Right lobe of liver (tissue), 6 donors: ENCODE results near the gene CENPK. TPM values are rescaled to one million over a fixed set of nuclear protein-coding genes. Genes with fewer than 3 reads are reported as not detected.

Source experiments
- ATAC-seq, 4 donors: fragments of 200-7000 bp; cut with Tn5 transposase; one replicate each; pipeline ENCODE4 v1.9.1; 2020; ENCODE audit warnings: mild to moderate bottlenecking in 4 of 4, moderate library complexity in 4 of 4
- DNase-seq, 3 donors: peaks; one replicate each; pipeline ENCODE4 v3.0.0-alpha.2; 2020
- H3K27ac ChIP-seq, 3 donors: fragments of 200-600 bp; one replicate each; pipeline ENCODE4 v1.8.0; 2022
- H3K27me3 ChIP-seq, 2 donors: fragments of 200-600 bp; one replicate each; pipeline ENCODE4 v1.8.0; 2022
- H3K36me3 ChIP-seq, 4 donors: fragments of 200-600 bp; sonication (generic) in 1 of 4; one replicate each; pipeline versions ENCODE4 v1.5.1 to v1.8.0; 2017 to 2022; ENCODE audit warnings: control low read depth in 1 of 4
- H3K4me1 ChIP-seq, 4 donors: fragments of 200-600 bp; sonication (generic) in 1 of 4; one replicate each; pipeline versions ENCODE4 v1.5.1 to v1.8.0; 2017 to 2022; ENCODE audit warnings: control low read depth in 1 of 4
- H3K4me3 ChIP-seq, 3 donors: fragments of 200-600 bp; one replicate each; pipeline ENCODE4 v1.8.0; 2022
- H3K9me3 ChIP-seq, 4 donors: fragments of 200-600 bp; sonication (generic) in 1 of 4; one replicate each; pipeline versions ENCODE4 v1.5.1 to v1.8.0; 2017 to 2022; ENCODE audit warnings: control low read depth in 1 of 4
- CTCF ChIP-seq, 4 donors: fragments of 200-600 bp in 3 of 4; fragments of 450-650 bp in 1 of 4; IDR thresholded peaks; one replicate each; pipeline versions ENCODE4 v1.5.1 to v1.8.0; 2016 to 2022; ENCODE audit warnings: antibody characterized with exemption in 4 of 4, mild to moderate bottlenecking in 2 of 4
- POLR2A ChIP-seq: fragments of 450-650 bp; IDR thresholded peaks from one replicate; pipeline ENCODE4 v1.6.1; 2017; ENCODE audit warnings: antibody characterized with exemption, mild to moderate bottlenecking
- WGBS: methylation state at CpG from one replicate; pipeline ENCODE4 v1.1.6; 2018; ENCODE audit warnings: low coverage, low lambda C conversion rate; ENCODE audit not compliant: insufficient coverage; ENCODE audit errors: missing lambda C conversion rate; 5-methylcytosine and 5-hydroxymethylcytosine counted together
- intact Hi-C, 2 donors: fragments of 100-400 bp; cut with DNase I; formaldehyde crosslinking; loops; one replicate each; pipeline versions ENCODE4 v1.11.2 to v1.14.1; 2022
- total RNA-seq, 6 experiments: library from RNA; depleted of rRNA in 2 of 6; stranded (reverse); fragments of >200 nt in 2 of 6; fragmentation: NEBNext Ultra II Directional in 3 of 6; extraction: Animal tissue kit (Norgen Biotek cat#: 25700) in 3 of 6; gene quantifications; one replicate each; pipeline versions ENCODE4 v1.1.0 to v1.2.4, GENCODE V29; 2016 to 2023
- donor health status: DM: no; HTN: yes; CAD: no.
- donor health status: DM: no; HTN: no; CAD: no.
- donor health status: DM: no; HTN: no; CAD: no.
- donor health status: DM: no; HTN: yes; CAD: no.
- donor health status: DM: no; HTN: yes; CAD: no.

The CENPK gene
- total RNA-seq, 6 experiments from 2014 or later, result 0.33 to 4.3 (median 1.5) TPM

DNA sequence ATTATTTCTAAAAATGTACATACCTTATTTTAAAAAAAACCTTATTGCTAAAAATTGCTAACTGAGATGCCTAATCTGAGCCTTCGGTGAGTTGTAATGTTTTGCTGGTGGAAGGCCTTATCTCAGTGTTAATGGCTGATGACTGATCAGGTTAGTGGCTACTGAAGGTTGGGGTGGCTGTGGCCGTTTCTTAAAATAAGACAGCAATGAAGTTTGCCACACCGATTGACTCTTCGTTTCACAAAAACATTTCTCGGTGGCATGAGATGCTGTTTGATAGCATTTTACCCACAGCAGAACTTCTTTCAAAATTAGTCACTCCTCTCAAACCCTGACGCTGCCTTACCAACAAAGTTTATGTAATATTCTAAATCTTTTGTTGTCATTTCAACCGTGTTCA lies 14.7 kb downstream of the CENPK start:
- Histone ChIP-seq H3K4me1 (no peaks in the 10 kb centered on the region), H3K36me3 (no peaks in the 10 kb centered on the region), H3K9me3 (no peaks in the 10 kb centered on the region), H3K27me3 (no peaks in the 10 kb centered on the region), H3K4me3 (no peak overlapping the region), H3K27ac (no peak overlapping the region)
- TF ChIP-seq POLR2A (no peak), CTCF (IDR thresholded peaks at IDR 0.05) (no peak)
- intact Hi-C loops, result no loop called here
- no peak for ATAC-seq
- 87% methylated on average over 7 of the region's 7 CpGs for WGBS
- DNase-seq, result no peak

GRCh38 chr5:65546141-65546540 lies 16.8 kb downstream of the CENPK start:
- Histone ChIP-seq H3K36me3 (no peaks in the 10 kb centered on the region), H3K27ac (no peak overlapping the region), H3K9me3 (no peaks in the 10 kb centered on the region), H3K27me3 (no peaks in the 10 kb centered on the region), H3K4me3 (no peak overlapping the region), H3K4me1 (no peaks in the 10 kb centered on the region)
- TF ChIP-seq POLR2A (no peak), CTCF (IDR thresholded peaks at IDR 0.05) (no peak)
- no peak for DNase-seq
- WGBS, result 92% methylated on average over 5 of the region's 5 CpGs
- no peak for ATAC-seq
- intact Hi-C loops, result no loop called here

GRCh38 chr5:65544473-65544872 lies 18.5 kb downstream of the CENPK start:
- Histone ChIP-seq H3K4me1 (no peaks in the 10 kb centered on the region), H3K4me3 (no peak overlapping the region), H3K27me3 (no peaks in the 10 kb centered on the region), H3K36me3 (no peaks in the 10 kb centered on the region), H3K9me3 (no peaks in the 10 kb centered on the region), H3K27ac (no peak overlapping the region)
- intact Hi-C loops, result no loop called here
- 82% methylated on average over 2 of the region's 4 CpGs for WGBS
- no peak for ATAC-seq
- no peak for DNase-seq
- TF ChIP-seq CTCF (IDR thresholded peaks at IDR 0.05) (no peak), POLR2A (no peak)

- Histone ChIP-seq H3K27me3 (no peaks in the 10 kb centered on the region), H3K4me1 (no peaks in the 10 kb centered on the region), H3K9me3 (no peaks in the 10 kb centered on the region), H3K4me3 (no peak overlapping the region), H3K36me3 (no peaks in the 10 kb centered on the region), H3K27ac (no peak overlapping the region)
- DNase-seq (no peak), ATAC-seq (no peak)
- no peak for TF ChIP-seq CTCF (IDR thresholded peaks at IDR 0.05)
- TF ChIP-seq POLR2A, result no peak
- intact Hi-C loops, result no loop called here
These were observed 23.1 kb downstream of the CENPK start for GRCh38 chr5:65539827-65540226.

GRCh38 chr5:65535529-65535987 lies 27.4 kb downstream of the CENPK start:
- DNase-seq (no peak), ATAC-seq (no peak)
- TF ChIP-seq CTCF (IDR thresholded peaks at IDR 0.05) (no peak), POLR2A (no peak)
- Histone ChIP-seq H3K4me1 (no peaks in the 10 kb centered on the region), H3K27ac (no peak overlapping the region), H3K4me3 (no peak overlapping the region), H3K27me3 (no peaks in the 10 kb centered on the region), H3K36me3 (no peaks in the 10 kb centered on the region), H3K9me3 (no peaks in the 10 kb centered on the region)
- intact Hi-C loops, result no loop called here
- WGBS, result 99% methylated on average over 6 of the region's 6 CpGs
